ENCODE measurements around the gene CEACAM8.
A peak's percentile ranks its signal among the peaks of the same experiment; 100 is the strongest.
"Not testable (repeated sequence)": the region's sequence is repeated elsewhere in the genome, so short reads cannot be mapped to it uniquely, and the experiment has no call there.

Gene CEACAM8

GRCh38 chr19:42626181-42626580 is 31.5 kb upstream of the CEACAM8 start:
- no peak overlapping the region for H3K27ac ChIP-seq
- no peak for TF ChIP-seq CTCF (conservative IDR thresholded peaks at IDR 0.05)

GRCh38 chr19:42619271-42619670 is 24.5 kb upstream of the CEACAM8 start:
- TF ChIP-seq CTCF (conservative IDR thresholded peaks at IDR 0.05): no peak
- no peak overlapping the region for H3K27ac ChIP-seq

DNA sequence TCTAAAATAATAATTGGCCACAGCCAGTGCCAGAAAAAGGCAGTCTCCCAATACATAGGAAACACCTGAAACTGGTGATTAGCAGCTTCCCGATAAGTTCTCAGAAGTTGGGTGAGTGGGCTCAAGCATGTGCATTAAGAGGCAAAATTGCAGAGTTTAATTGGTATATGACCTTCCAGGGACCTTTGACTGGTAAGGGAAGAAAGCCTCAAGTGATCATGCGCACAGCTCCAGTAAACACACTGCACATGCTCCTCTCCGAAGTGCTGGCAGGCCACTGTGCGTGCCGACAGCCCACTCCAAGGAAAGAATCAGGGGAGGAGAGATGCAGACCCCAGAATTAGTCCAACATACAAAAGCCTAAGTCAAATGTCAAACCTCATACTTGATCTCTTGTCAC is 18.9 kb upstream of the CEACAM8 start:
- H3K27ac ChIP-seq: no peak overlapping the region
- no peak for TF ChIP-seq CTCF (conservative IDR thresholded peaks at IDR 0.05)

- not testable (repeated sequence) for H3K27ac ChIP-seq
Observed at GRCh38 chr19:42610401-42610915, 15.7 kb upstream of the CEACAM8 start.

DNA sequence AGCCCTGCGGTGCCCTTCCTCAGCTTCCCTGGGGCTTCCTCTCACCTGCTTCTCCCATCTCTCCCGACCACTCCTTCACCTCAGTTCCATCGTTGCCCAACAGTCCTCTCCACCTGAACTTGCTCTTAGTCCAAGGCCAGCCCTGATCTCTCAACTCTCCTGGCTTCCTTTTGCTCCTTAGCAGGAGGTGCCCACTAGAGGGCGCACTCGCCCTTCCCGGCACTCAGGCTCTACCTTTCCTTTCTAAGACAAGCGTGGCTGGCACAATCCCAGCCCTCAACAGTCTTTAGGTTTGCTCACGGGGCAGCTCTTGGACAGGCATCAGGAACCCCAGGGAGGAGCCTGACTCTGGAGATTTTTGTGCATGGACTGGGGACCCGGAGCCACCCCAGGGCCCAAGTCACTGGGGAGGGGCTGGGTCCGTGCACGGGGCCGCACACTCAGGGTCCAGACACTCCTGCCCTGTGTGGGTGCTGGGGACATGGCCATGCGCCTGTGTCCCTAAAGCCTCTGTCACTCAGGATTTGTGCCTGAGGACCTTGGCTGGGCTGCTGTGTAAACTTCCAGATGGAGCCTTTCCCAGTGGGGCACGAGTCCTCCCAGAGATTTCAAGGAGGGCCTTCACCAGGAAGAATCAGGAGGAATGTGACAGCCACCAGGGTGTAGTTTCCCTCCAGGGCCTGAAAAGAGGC is 12.1 kb upstream of the CEACAM8 start:
- TF ChIP-seq CTCF (conservative IDR thresholded peaks at IDR 0.05): peak; percentile 95

DNA sequence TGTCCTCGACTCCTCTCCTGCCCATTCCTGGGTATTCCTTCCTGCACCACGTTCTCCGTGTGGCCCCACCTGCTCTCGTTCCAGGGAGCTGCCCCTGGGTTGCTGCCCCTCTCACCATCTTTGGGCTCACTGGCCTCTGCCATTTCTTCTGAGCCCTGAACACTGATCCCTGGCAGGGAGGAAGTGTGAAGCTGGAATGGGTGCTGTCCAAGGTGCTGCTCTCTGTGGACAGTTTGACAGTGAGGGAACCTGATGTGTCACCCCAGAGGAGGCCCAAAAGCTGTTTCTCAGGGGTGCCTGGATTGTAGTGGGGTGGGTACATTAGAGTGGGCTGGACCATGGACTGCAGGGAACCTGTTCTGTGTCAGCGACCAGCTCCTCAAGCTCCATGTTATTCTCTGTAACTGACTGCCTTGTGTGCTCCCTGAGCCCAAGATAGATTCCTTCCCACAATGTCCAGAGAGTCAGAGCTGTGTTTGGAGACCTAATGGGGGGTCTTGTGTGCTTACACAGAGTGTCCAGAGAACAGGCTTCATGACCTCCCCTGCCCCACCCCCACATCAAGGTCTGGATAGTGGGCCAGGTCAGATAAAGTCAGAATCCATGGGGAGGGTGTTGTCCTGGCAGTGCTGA is 7.2 kb upstream of the CEACAM8 start:
- no peak overlapping the region for H3K27ac ChIP-seq
- no peak for TF ChIP-seq CTCF (conservative IDR thresholded peaks at IDR 0.05)

More for the DNA sequence above, 12.1 kb upstream of the CEACAM8 start:
- H3K27ac ChIP-seq: peak overlapping the region; percentile 23

DNA sequence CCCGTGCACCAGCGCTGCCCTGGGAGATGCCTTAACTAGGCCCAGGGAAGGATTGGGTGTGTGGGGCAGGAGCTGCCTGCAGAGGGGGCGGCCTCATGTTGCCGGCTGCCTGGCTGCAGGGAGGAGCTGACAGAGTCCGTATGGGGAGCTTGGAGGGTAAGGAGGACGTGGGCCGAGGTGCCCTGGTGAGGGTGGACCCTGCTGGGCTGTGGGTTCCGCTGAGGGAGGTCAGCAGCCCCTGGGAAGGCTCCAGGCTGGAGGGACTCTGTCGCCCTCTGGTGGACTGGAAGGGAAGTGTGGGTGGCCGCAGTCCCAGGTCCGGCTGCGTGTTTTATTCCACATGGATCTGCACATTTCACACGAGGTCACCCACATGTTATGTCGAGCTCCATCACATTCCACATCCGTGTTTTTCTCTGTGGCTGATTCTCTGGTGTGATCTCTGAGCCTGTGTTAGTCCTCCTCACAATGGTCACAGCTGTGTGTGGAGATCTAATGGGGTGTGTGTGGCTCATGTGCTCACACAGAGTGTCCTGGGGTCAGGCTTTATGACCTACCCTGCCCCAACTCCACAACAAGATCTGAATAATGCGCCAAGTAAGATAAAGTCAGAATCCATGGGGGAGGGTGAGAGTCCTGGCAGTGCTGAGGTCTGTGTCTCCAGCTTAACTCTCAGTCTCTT is 1.8 kb upstream of the CEACAM8 start:
- peak; percentile 96 for TF ChIP-seq CTCF (conservative IDR thresholded peaks at IDR 0.05)
- H3K27ac ChIP-seq: no peak overlapping the region
